GM23338 (cell line): ENCODE data around the gene EPB41L4A.

Source experiments
- CREB1 ChIP-seq: fragments of 250-450 bp; sonication (Bioruptor Pico); IDR thresholded peaks from 2 replicates; pipeline ENCODE4 v1.5.0; 2020; ENCODE audit warnings: low read depth, mild to moderate bottlenecking, moderate library complexity
- EZH2 ChIP-seq: fragments of 200-600 bp; sonication (generic); IDR thresholded peaks from one replicate; pipeline ENCODE4 v1.8.0; 2017; ENCODE audit warnings: antibody characterized with exemption, mild to moderate bottlenecking, low read depth; ENCODE audit not compliant: unreplicated experiment
- EZH2phosphoT487 ChIP-seq: fragments of 200-600 bp; sonication (generic); IDR thresholded peaks from one replicate; pipeline ENCODE4 v1.8.1; 2018; ENCODE audit warnings: antibody characterized with exemption; ENCODE audit not compliant: unreplicated experiment
- JUNB ChIP-seq: IDR thresholded peaks from one replicate; pipeline ENCODE4 v1.6.1; 2016; ENCODE audit warnings: antibody characterized with exemption; ENCODE audit not compliant: unreplicated experiment
- POLR2AphosphoS5 ChIP-seq: IDR thresholded peaks from 2 replicates; pipeline ENCODE4 v1.6.1; 2016; ENCODE audit warnings: antibody characterized with exemption, low read depth
- ZNF114 ChIP-seq: fragments of 250-450 bp; sonication (Bioruptor Pico); IDR thresholded peaks from 2 replicates; pipeline ENCODE4 v1.5.0; 2020; ENCODE audit warnings: mild to moderate bottlenecking, moderate library complexity
- ZNF331 ChIP-seq: fragments of 250-450 bp; sonication (Bioruptor Pico); IDR thresholded peaks from 2 replicates; pipeline ENCODE4 v1.5.0; 2020; ENCODE audit warnings: low read depth, mild to moderate bottlenecking, moderate library complexity
- TF ChIP-seq, protein P1 (sequence below), 2 experiments: fragments of 200-600 bp in 1 of 2; sonication (generic) in 1 of 2; conservative IDR thresholded peaks; 2 replicates each; pipeline versions ENCODE4 v1.5.1 to v1.6.1; 2016 to 2017; ENCODE audit warnings: antibody characterized with exemption in 2 of 2, low read depth in 2 of 2, mild to moderate bottlenecking in 2 of 2, moderate library complexity in 1 of 2
- TF ChIP-seq, protein P2 (sequence below): IDR thresholded peaks from one replicate; pipeline ENCODE4 v1.6.1; 2018; ENCODE audit warnings: antibody characterized with exemption; ENCODE audit not compliant: unreplicated experiment

DNA sequence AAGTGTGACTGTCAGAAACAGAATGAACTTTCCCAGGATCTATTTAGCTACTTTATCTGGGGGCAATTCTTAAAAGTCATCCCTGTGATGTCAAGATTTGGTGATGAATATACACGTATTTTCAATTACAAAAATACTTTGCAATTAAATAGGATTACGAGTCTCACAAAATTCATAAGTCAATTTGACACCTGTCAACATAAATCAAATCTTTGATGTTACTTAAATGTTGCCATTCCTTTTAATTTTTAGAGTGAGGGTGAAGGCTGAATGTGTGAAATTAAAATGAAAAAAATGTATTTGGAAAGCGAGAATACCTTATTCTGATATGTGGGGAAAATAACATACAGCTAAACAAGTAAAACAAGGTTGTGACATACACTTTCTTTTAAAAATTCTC lies 202.9 kb downstream of the EPB41L4A start:
- TF ChIP-seq, protein P1, sequence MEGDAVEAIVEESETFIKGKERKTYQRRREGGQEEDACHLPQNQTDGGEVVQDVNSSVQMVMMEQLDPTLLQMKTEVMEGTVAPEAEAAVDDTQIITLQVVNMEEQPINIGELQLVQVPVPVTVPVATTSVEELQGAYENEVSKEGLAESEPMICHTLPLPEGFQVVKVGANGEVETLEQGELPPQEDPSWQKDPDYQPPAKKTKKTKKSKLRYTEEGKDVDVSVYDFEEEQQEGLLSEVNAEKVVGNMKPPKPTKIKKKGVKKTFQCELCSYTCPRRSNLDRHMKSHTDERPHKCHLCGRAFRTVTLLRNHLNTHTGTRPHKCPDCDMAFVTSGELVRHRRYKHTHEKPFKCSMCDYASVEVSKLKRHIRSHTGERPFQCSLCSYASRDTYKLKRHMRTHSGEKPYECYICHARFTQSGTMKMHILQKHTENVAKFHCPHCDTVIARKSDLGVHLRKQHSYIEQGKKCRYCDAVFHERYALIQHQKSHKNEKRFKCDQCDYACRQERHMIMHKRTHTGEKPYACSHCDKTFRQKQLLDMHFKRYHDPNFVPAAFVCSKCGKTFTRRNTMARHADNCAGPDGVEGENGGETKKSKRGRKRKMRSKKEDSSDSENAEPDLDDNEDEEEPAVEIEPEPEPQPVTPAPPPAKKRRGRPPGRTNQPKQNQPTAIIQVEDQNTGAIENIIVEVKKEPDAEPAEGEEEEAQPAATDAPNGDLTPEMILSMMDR (conservative IDR thresholded peaks at IDR 0.05; ENCODE audit: low read depth in 2 of 2): no peak
- TF ChIP-seq EZH2 (no peak), POLR2AphosphoS5 (no peak), EZH2phosphoT487 (no peak), CREB1 (no peak), JUNB (no peak), ZNF114 (CRISPR knock-in tag) (no peak), ZNF331 (no peak)
- TF ChIP-seq, protein P2, sequence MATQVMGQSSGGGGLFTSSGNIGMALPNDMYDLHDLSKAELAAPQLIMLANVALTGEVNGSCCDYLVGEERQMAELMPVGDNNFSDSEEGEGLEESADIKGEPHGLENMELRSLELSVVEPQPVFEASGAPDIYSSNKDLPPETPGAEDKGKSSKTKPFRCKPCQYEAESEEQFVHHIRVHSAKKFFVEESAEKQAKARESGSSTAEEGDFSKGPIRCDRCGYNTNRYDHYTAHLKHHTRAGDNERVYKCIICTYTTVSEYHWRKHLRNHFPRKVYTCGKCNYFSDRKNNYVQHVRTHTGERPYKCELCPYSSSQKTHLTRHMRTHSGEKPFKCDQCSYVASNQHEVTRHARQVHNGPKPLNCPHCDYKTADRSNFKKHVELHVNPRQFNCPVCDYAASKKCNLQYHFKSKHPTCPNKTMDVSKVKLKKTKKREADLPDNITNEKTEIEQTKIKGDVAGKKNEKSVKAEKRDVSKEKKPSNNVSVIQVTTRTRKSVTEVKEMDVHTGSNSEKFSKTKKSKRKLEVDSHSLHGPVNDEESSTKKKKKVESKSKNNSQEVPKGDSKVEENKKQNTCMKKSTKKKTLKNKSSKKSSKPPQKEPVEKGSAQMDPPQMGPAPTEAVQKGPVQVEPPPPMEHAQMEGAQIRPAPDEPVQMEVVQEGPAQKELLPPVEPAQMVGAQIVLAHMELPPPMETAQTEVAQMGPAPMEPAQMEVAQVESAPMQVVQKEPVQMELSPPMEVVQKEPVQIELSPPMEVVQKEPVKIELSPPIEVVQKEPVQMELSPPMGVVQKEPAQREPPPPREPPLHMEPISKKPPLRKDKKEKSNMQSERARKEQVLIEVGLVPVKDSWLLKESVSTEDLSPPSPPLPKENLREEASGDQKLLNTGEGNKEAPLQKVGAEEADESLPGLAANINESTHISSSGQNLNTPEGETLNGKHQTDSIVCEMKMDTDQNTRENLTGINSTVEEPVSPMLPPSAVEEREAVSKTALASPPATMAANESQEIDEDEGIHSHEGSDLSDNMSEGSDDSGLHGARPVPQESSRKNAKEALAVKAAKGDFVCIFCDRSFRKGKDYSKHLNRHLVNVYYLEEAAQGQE: no peak
